H9 (cell line): ENCODE data around the gene ELFN1. TPM values are rescaled to one million over a fixed set of nuclear protein-coding genes. Genes with fewer than 3 reads are reported as not detected.

ENCODE experiments used
- DNase-seq: peaks from one replicate; pipeline ENCODE4 v3.0.0-alpha.2; 2017
- H2AFZ ChIP-seq: one replicate; pipeline ENCODE4 v1.6.1; 2013; ENCODE audit warnings: mild to moderate bottlenecking, low read length, control low read depth, moderate library complexity
- H2AK5ac ChIP-seq: 2 replicates; pipeline ENCODE4 v1.6.1; 2013; ENCODE audit warnings: low read length, control low read depth, mixed read lengths; ENCODE audit not compliant: insufficient read length
- H2BK120ac ChIP-seq: one replicate; pipeline ENCODE4 v1.6.1; 2013; ENCODE audit warnings: low read depth, mild to moderate bottlenecking, low read length, control low read depth, inconsistent platforms; ENCODE audit not compliant: poor library complexity, severe bottlenecking
- H2BK12ac ChIP-seq: 2 replicates; pipeline ENCODE4 v1.6.1; 2013; ENCODE audit warnings: low read length, control low read depth, mixed read lengths, low read depth; ENCODE audit not compliant: insufficient read length
- H2BK15ac ChIP-seq: 2 replicates; pipeline ENCODE4 v1.6.1; 2013; ENCODE audit warnings: low read depth, low read length, control low read depth
- H2BK20ac ChIP-seq: one replicate; pipeline ENCODE4 v1.6.1; 2013; ENCODE audit warnings: low read depth, mild to moderate bottlenecking, low read length, control low read depth, inconsistent platforms; ENCODE audit not compliant: poor library complexity, severe bottlenecking
- H2BK5ac ChIP-seq: 2 replicates; pipeline ENCODE4 v1.6.1; 2013; ENCODE audit warnings: low read length, control low read depth, mixed read lengths; ENCODE audit not compliant: insufficient read length
- H3K14ac ChIP-seq: 2 replicates; pipeline ENCODE4 v1.6.1; 2013; ENCODE audit warnings: low read length, control low read depth; ENCODE audit not compliant: insufficient read depth
- H3K18ac ChIP-seq: 2 replicates; pipeline ENCODE4 v1.6.1; 2013; ENCODE audit warnings: low read depth, mild to moderate bottlenecking, mixed read lengths, low read length, control low read depth; ENCODE audit not compliant: insufficient read length
- H3K23ac ChIP-seq: 2 replicates; pipeline ENCODE4 v1.6.1; 2013; ENCODE audit warnings: low read length, control low read depth, mixed read lengths, low read depth; ENCODE audit not compliant: insufficient read length
- H3K23me2 ChIP-seq: 2 replicates; pipeline ENCODE4 v1.6.1; 2013; ENCODE audit warnings: low read depth, mild to moderate bottlenecking, mixed read lengths, low read length, control low read depth; ENCODE audit not compliant: insufficient read length, poor library complexity, severe bottlenecking
- H3K27ac ChIP-seq: 2 replicates; pipeline ENCODE4 v1.5.1; 2013; ENCODE audit warnings: low read length, control low read depth, mixed read lengths, low read depth; ENCODE audit not compliant: insufficient read length
- H3K27me3 ChIP-seq: 2 replicates; pipeline ENCODE4 v1.6.1; 2013; ENCODE audit warnings: low read length, control low read depth, inconsistent platforms; ENCODE audit not compliant: insufficient read depth
- H3K4ac ChIP-seq: 2 replicates; pipeline ENCODE4 v1.6.1; 2013; ENCODE audit warnings: low read depth, mild to moderate bottlenecking, control low read depth, inconsistent platforms, low read length, moderate library complexity
- H3K4me1 ChIP-seq: 2 replicates; pipeline ENCODE4 v1.6.1; 2013; ENCODE audit warnings: low read length, control low read depth, inconsistent platforms; ENCODE audit not compliant: insufficient read depth
- H3K4me2 ChIP-seq: 2 replicates; pipeline ENCODE4 v1.6.1; 2013; ENCODE audit warnings: low read length, control low read depth, mixed read lengths; ENCODE audit not compliant: insufficient read length, insufficient read depth
- H3K56ac ChIP-seq: 2 replicates; pipeline ENCODE4 v1.6.1; 2013; ENCODE audit warnings: low read depth, mild to moderate bottlenecking, mixed read lengths, low read length, control low read depth; ENCODE audit not compliant: insufficient read length
- H3K79me1 ChIP-seq: 2 replicates; pipeline ENCODE4 v1.6.1; 2013; ENCODE audit warnings: low read depth, mild to moderate bottlenecking, moderate library complexity, low read length, control low read depth, inconsistent platforms; ENCODE audit not compliant: insufficient read depth, poor library complexity, severe bottlenecking
- H3K79me2 ChIP-seq: 2 replicates; pipeline ENCODE4 v1.6.1; 2013; ENCODE audit warnings: low read length, control low read depth, inconsistent platforms; ENCODE audit not compliant: insufficient read depth
- H3K9ac ChIP-seq: 2 replicates; pipeline ENCODE4 v1.6.1; 2013; ENCODE audit warnings: low read length, control low read depth, mixed read lengths; ENCODE audit not compliant: insufficient read length; ENCODE audit errors: extremely low read depth
- H3K9me3 ChIP-seq: one replicate; pipeline ENCODE4 v1.6.1; 2013; ENCODE audit warnings: low read depth, low read length, inconsistent platforms; ENCODE audit not compliant: control insufficient read depth
- H3T11ph ChIP-seq: one replicate; pipeline ENCODE4 v1.6.1; 2013; ENCODE audit warnings: mild to moderate bottlenecking, low read length, control low read depth, inconsistent platforms
- H4K20me1 ChIP-seq: one replicate; pipeline ENCODE4 v1.6.1; 2013; ENCODE audit not compliant: control insufficient read depth, insufficient read length, insufficient read depth
- H4K5ac ChIP-seq: 2 replicates; pipeline ENCODE4 v1.6.1; 2013; ENCODE audit warnings: low read depth, mild to moderate bottlenecking, mixed read lengths, low read length, control low read depth; ENCODE audit not compliant: insufficient read length
- H4K8ac ChIP-seq: replicated peaks from 2 replicates; pipeline ENCODE4 v1.6.1; 2013; ENCODE audit warnings: low read length, control low read depth, mixed read lengths, low read depth; ENCODE audit not compliant: insufficient read length
- H4K91ac ChIP-seq: 2 replicates; pipeline ENCODE4 v1.6.1; 2013; ENCODE audit warnings: low read depth, mild to moderate bottlenecking, moderate library complexity, mixed read lengths, low read length, control low read depth; ENCODE audit not compliant: insufficient read length
- H3K27ac Mint-ChIP-seq, 3 experiments: 2 replicates in 2 of 3; 3 replicates in 1 of 3; pipeline ENCODE4 v1.8.0; 2020 to 2021; ENCODE audit warnings: mixed read lengths in 3 of 3, mild to moderate bottlenecking in 1 of 3, moderate library complexity in 1 of 3
- H3K27me3 Mint-ChIP-seq: 2 replicates; pipeline ENCODE4 v1.8.0; 2021; ENCODE audit warnings: low read depth, mild to moderate bottlenecking, moderate library complexity, mixed read lengths
- H3K36me3 Mint-ChIP-seq, 3 experiments: 2 replicates in 2 of 3; 3 replicates in 1 of 3; pipeline ENCODE4 v1.8.0; 2020 to 2021; ENCODE audit warnings: low read depth in 3 of 3, mixed read lengths in 3 of 3; ENCODE audit not compliant: insufficient read depth in 1 of 3
- H3K4me1 Mint-ChIP-seq, 2 experiments: 2 replicates each; pipeline ENCODE4 v1.8.0; 2020; ENCODE audit warnings: mixed read lengths in 2 of 2
- H3K4me3 Mint-ChIP-seq, 2 experiments: 2 replicates in 1 of 2; 3 replicates in 1 of 2; pipeline ENCODE4 v1.8.0; 2020 to 2021; ENCODE audit warnings: mild to moderate bottlenecking in 2 of 2, mixed read lengths in 2 of 2, moderate library complexity in 1 of 2
- H3K9me3 Mint-ChIP-seq, 2 experiments: 2 replicates in 1 of 2; 3 replicates in 1 of 2; pipeline ENCODE4 v1.8.0; 2020; ENCODE audit warnings: mild to moderate bottlenecking in 2 of 2, mixed read lengths in 2 of 2, moderate library complexity in 1 of 2
- WGBS: extraction: QIAGEN DNeasy Blood & Tissue Kit; methylation state at CpG from one replicate; pipeline ENCODE4 v1.1.7; 2013; ENCODE audit warnings: missing lambda C conversion rate, low lambda C conversion rate, mixed read lengths; ENCODE audit not compliant: insufficient read length; ENCODE audit errors: extremely low coverage; 5-methylcytosine and 5-hydroxymethylcytosine counted together
- total RNA-seq: library from RNA; stranded (reverse); gene quantifications from 2 replicates; pipeline ENCODE4 v1.2.1, GENCODE V29; 2021
- TF ChIP-seq, protein P1 (sequence below): fragments of 200-600 bp; sonication (generic); conservative IDR thresholded peaks from 3 replicates; pipeline ENCODE4 v1.8.0; 2021; ENCODE audit warnings: antibody characterized with exemption, mild to moderate bottlenecking

The ELFN1 gene
- total RNA-seq, 1 experiment from 2014 or later: 3.7 TPM

DNA sequence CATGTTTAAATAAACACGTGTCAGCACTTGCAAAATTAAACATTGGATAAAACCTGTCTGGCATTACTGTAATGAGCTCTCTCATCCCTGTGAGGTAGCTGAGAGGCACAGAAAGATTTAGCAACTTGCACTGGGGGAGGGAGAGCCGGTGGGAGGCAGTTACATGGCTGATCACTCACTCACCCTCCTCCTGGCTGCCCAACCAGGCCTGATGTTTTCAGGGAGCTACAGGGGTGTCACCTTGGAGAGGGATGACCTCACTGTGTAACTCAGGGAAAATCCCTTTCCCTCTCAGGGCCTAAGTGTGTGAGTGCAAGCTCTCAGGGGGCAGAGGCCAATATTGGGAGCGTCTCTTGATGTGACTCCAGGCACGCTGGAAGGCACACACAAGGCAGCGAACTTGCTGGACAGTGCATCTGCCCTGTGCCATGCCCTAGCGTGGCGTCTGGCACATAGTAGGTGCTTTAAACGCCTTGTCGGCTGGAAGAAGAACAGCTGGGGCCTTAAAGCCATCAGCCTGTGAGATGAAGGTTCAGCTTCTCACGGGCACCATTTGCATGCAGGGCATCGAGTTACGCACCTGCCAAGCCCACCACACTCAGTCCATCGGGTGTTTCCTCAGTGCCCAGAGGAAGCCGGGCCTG, 51.1 kb downstream of the ELFN1 start:
- H4K8ac ChIP-seq: no peak overlapping the region
- Mint-ChIP-seq H3K36me3 (no peaks in the 10 kb centered on the region), H3K9me3 (no peaks in the 10 kb centered on the region; a peak in 1 of 5 replicates), H3K4me3 (no peak overlapping the region), H3K27me3 (peaks cover 2% of the 10 kb centered on the region), H3K27ac (peak overlapping the region in 1 of 3 experiments; percentile 40; a peak in 1 of 7 replicates), H3K4me1 (peaks cover 17 to 54% of the 10 kb centered on the region in 2 experiments)
- H3K4me1 ChIP-seq: peaks cover 5% of the 10 kb centered on the region; the same call in 1 of the 2 replicates
- no peak overlapping the region for H4K5ac ChIP-seq
- no peak overlapping the region for H3K56ac ChIP-seq
- H3K9ac ChIP-seq: no peak overlapping the region
- no peak overlapping the region for H2BK12ac ChIP-seq
- no peak overlapping the region for H3K18ac ChIP-seq
- H3K23ac ChIP-seq: no peak overlapping the region
- H4K20me1 ChIP-seq: peaks cover 3% of the 10 kb centered on the region
- H4K91ac ChIP-seq: no peak overlapping the region
- no peak overlapping the region for H2BK15ac ChIP-seq
- no peaks in the 10 kb centered on the region for H3K79me2 ChIP-seq
- no peaks in the 10 kb centered on the region for H3K23me2 ChIP-seq
- H2BK20ac ChIP-seq: no peak overlapping the region
- no peak overlapping the region for H2AFZ ChIP-seq
- no peak for DNase-seq
- H2AK5ac ChIP-seq: no peak overlapping the region
- H3K4ac ChIP-seq: no peak overlapping the region
- H3K4me2 ChIP-seq: no peak overlapping the region
- no peak overlapping the region for H3K14ac ChIP-seq
- WGBS: no CpG with 5 or more reads among the region's 14 CpGs
- H3K27ac ChIP-seq: no peak overlapping the region
- TF ChIP-seq, protein P1, sequence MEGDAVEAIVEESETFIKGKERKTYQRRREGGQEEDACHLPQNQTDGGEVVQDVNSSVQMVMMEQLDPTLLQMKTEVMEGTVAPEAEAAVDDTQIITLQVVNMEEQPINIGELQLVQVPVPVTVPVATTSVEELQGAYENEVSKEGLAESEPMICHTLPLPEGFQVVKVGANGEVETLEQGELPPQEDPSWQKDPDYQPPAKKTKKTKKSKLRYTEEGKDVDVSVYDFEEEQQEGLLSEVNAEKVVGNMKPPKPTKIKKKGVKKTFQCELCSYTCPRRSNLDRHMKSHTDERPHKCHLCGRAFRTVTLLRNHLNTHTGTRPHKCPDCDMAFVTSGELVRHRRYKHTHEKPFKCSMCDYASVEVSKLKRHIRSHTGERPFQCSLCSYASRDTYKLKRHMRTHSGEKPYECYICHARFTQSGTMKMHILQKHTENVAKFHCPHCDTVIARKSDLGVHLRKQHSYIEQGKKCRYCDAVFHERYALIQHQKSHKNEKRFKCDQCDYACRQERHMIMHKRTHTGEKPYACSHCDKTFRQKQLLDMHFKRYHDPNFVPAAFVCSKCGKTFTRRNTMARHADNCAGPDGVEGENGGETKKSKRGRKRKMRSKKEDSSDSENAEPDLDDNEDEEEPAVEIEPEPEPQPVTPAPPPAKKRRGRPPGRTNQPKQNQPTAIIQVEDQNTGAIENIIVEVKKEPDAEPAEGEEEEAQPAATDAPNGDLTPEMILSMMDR: no peak
- H3K27me3 ChIP-seq: no peaks in the 10 kb centered on the region
- no peak overlapping the region for H2BK120ac ChIP-seq
- no peak overlapping the region for H3T11ph ChIP-seq
- H3K9me3 ChIP-seq: no peaks in the 10 kb centered on the region
- H2BK5ac ChIP-seq: no peak overlapping the region
- H3K79me1 ChIP-seq: no peaks in the 10 kb centered on the region
